ENCODE data around the gene GAB3. TPM values are rescaled to one million over a fixed set of nuclear protein-coding genes. Genes with fewer than 3 reads are reported as not detected.

GAB3 gene
- total RNA-seq, 1 donor from 2014 or later, result 1.1 TPM

DNA sequence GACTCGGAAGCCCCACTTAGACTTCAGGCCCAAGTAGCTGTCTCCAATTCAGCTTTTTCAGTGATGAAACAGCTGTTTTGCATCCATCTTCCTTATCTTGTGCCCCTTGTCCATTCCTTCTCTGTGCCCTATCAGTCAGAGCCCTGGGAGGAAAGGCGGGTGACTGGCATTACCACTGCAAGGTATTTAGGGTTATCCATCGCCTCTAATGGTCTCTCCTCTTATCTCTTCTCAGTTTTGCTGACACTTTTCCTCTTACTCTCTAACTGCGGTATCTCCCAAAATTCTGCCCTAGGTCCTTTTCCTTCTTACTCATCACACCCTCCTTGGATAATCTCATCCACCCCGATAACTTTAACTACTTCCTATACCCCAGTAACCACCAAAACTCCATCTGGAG is 13.7 kb downstream of the GAB3 start:
- no peak for DNase-seq (ENCODE audit: extremely low spot score, unreplicated experiment)
- Mint-ChIP-seq H3K9me3 (ENCODE audit: unreplicated experiment) (peaks cover 9% of the 10 kb centered on the region), H3K27ac (ENCODE audit: unreplicated experiment) (peak overlapping the region; percentile 32), H3K4me3 (ENCODE audit: unreplicated experiment) (no peak overlapping the region), H3K4me1 (ENCODE audit: unreplicated experiment) (peaks cover 48% of the 10 kb centered on the region), H3K27me3 (ENCODE audit: unreplicated experiment) (no peaks in the 10 kb centered on the region), H3K36me3 (ENCODE audit: unreplicated experiment) (no peaks in the 10 kb centered on the region)
- TF ChIP-seq, protein P1, sequence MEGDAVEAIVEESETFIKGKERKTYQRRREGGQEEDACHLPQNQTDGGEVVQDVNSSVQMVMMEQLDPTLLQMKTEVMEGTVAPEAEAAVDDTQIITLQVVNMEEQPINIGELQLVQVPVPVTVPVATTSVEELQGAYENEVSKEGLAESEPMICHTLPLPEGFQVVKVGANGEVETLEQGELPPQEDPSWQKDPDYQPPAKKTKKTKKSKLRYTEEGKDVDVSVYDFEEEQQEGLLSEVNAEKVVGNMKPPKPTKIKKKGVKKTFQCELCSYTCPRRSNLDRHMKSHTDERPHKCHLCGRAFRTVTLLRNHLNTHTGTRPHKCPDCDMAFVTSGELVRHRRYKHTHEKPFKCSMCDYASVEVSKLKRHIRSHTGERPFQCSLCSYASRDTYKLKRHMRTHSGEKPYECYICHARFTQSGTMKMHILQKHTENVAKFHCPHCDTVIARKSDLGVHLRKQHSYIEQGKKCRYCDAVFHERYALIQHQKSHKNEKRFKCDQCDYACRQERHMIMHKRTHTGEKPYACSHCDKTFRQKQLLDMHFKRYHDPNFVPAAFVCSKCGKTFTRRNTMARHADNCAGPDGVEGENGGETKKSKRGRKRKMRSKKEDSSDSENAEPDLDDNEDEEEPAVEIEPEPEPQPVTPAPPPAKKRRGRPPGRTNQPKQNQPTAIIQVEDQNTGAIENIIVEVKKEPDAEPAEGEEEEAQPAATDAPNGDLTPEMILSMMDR (IDR thresholded peaks at IDR 0.05), result no peak

DNA sequence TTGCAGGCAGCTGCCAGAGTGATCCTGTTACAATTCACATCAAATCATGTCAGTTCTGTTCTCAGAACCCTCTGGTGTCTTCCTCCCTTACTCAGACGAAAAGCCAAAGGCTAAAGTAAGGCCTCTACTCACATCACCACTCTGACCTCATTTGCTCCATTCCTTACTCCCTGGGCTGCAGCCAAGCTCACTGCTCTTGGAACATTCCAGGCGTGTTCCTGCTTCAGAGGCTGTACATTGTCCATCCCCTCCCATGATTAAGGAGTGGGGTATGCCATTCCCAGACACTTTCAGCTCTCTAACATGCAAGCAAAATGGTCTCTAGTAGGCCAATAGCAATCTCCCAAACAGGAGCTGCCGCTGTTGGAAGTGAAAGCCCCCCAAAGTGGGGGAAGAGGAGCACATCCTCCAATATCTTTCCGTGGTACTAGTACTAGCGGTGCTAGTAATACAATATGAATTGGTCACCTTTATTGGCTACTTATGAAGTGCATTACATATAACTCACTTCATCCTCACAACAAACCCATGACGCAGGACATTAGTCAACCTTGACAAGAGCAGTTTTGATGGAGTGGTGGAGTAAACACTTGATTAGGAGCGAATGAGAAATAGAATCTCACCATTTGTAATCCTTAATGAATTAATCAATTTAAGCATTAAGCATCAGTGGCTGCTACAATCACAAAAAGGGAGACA is 15.0 kb downstream of the GAB3 start:
- no peak for DNase-seq (ENCODE audit: extremely low spot score, unreplicated experiment)
- Mint-ChIP-seq H3K4me1 (ENCODE audit: unreplicated experiment) (peaks cover 55% of the 10 kb centered on the region), H3K36me3 (ENCODE audit: unreplicated experiment) (no peaks in the 10 kb centered on the region), H3K27ac (ENCODE audit: unreplicated experiment) (peak overlapping the region; percentile 56), H3K9me3 (ENCODE audit: unreplicated experiment) (peaks cover 9% of the 10 kb centered on the region), H3K27me3 (ENCODE audit: unreplicated experiment) (no peaks in the 10 kb centered on the region), H3K4me3 (ENCODE audit: unreplicated experiment) (no peak overlapping the region)
- TF ChIP-seq, protein P1 (IDR thresholded peaks at IDR 0.05), result no peak

DNA sequence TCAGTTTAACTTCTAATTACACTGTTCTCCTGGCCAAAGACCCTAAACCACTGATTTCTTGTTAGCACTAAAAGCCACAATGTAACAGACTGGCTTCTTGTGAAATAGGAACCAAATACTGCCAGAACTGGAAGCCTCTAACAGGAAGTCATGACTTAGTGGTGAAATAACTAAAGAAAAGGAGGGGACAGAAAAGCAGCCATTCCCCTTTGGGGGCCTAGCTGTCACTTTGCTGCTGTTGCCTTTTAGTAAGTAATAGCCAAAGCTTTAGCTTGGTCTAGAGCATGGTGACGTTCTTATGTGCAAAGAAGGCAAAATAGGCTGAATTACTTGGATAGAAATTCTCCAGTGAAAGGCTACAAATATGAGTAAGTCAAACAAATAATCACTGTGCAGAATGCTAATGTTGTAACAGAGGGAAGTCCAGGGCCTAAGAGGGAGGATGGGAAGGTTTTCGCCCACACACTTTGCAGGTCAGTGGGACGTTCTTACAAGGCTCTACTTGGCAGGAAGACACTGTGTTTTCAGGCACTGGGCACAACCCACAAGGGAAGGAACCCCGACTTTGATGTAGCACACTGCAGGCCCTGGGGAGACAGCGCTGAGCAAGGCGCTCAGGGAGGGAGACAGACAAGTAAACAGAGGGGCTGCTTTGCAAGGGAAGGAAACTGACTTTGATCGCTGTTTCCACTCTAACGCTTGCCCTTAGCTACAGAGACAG is 16.7 kb downstream of the GAB3 start:
- H3K27ac Mint-ChIP-seq (ENCODE audit: unreplicated experiment), result peak overlapping the region; percentile 86
- peaks cover 15% of the 10 kb centered on the region for H3K9me3 Mint-ChIP-seq (ENCODE audit: unreplicated experiment)
- H3K4me1 Mint-ChIP-seq (ENCODE audit: unreplicated experiment), result peaks cover 71% of the 10 kb centered on the region
- H3K36me3 Mint-ChIP-seq (ENCODE audit: unreplicated experiment), result no peaks in the 10 kb centered on the region
- no peak overlapping the region for H3K4me3 Mint-ChIP-seq (ENCODE audit: unreplicated experiment)
- DNase-seq (ENCODE audit: extremely low spot score, unreplicated experiment), result no peak
- TF ChIP-seq, protein P1 (IDR thresholded peaks at IDR 0.05), result no peak
- H3K27me3 Mint-ChIP-seq (ENCODE audit: unreplicated experiment), result no peaks in the 10 kb centered on the region

DNA sequence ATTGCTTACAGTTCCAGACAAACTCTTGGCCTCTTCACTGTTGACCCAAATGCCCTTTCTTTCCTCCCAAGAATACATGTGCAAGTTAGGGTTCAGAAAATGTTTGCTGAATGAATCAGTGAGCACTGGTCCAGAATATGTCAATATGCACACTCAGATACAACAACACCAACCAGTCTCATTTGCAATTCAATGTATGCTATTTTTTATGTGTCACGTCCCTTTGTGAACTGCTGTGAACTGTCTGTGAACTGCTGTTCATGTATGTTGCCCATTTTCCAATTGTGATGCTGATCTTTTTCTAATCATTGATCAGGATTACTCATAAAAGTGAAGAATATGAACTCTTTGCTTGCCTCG is 17.8 kb downstream of the GAB3 start:
- peak overlapping the region; percentile 61 for H3K27ac Mint-ChIP-seq (ENCODE audit: unreplicated experiment)
- no peaks in the 10 kb centered on the region for H3K27me3 Mint-ChIP-seq (ENCODE audit: unreplicated experiment)
- H3K4me1 Mint-ChIP-seq (ENCODE audit: unreplicated experiment), result peaks cover 69% of the 10 kb centered on the region
- TF ChIP-seq, protein P1 (IDR thresholded peaks at IDR 0.05), result no peak
- DNase-seq (ENCODE audit: extremely low spot score, unreplicated experiment), result no peak
- H3K36me3 Mint-ChIP-seq (ENCODE audit: unreplicated experiment), result no peaks in the 10 kb centered on the region
- peaks cover 16% of the 10 kb centered on the region for H3K9me3 Mint-ChIP-seq (ENCODE audit: unreplicated experiment)
- no peak overlapping the region for H3K4me3 Mint-ChIP-seq (ENCODE audit: unreplicated experiment)

DNA sequence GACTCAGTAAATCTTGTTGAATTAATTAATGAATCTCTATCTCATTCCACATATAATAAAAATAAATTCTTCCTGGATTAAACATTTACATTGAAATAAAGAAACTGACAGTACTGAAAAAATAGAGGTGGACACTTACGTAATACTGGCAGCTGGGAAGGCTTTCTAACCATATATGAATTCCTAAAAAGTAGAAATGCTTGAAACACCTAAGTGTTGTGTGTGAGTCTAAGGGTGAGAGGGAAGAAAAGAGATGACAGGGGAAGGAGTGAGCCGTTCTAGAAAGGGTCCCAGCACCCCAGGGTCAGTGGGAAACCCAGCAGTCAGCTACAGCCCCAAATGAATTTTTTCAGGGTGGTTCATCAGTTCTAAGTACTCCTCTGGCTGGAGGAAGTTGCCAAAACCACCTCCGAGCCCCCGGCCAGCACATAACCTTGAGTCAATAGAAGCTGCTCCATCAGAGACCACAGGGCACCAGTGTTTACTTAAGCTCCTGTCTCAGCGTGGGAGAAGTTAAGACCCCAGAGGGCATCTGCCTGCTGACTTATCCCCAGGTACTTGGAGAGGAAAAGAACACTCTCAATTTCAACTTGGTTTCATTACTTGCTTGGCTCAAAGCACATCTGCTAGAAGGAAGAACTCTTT is 18.3 kb downstream of the GAB3 start:
- DNase-seq (ENCODE audit: extremely low spot score, unreplicated experiment), result no peak
- H3K36me3 Mint-ChIP-seq (ENCODE audit: unreplicated experiment), result no peaks in the 10 kb centered on the region
- H3K9me3 Mint-ChIP-seq (ENCODE audit: unreplicated experiment), result peaks cover 16% of the 10 kb centered on the region
- H3K27ac Mint-ChIP-seq (ENCODE audit: unreplicated experiment), result peak overlapping the region; percentile 61
- H3K4me3 Mint-ChIP-seq (ENCODE audit: unreplicated experiment), result no peak overlapping the region
- TF ChIP-seq, protein P1 (IDR thresholded peaks at IDR 0.05), result no peak
- H3K4me1 Mint-ChIP-seq (ENCODE audit: unreplicated experiment), result peaks cover 72% of the 10 kb centered on the region
- H3K27me3 Mint-ChIP-seq (ENCODE audit: unreplicated experiment), result no peaks in the 10 kb centered on the region

All from osteocyte (in vitro differentiated cells).